Measurements from ENCODE around the gene IAH1. TPM values are rescaled to one million over a fixed set of nuclear protein-coding genes. Genes with fewer than 3 reads are reported as not detected.

IAH1 gene
- total RNA-seq, 2 donors from 2014 or later = 48.1 to 61.3 TPM

DNA sequence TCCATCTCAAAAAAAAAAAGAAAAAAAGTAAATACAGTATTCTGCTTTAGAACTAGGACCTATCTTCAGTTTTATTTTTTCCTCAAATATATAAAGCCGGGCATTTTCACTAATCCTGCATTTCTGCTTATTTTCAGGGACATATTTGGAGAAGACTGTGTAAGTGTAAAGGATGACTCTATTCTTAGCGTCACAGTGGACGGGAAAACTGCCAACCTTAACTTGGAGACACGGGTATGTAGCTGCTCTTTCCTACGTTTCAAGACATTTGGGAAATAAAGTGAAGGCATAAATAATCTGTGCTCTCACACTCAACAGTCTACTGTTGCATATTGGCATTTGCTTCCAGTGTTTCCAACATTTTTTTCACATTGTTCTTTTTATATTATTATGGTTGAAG is 3.1 kb upstream of the IAH1 start:
- no peak overlapping the region for H3K4me3 ChIP-seq
- 92% methylated on average over 5 of the region's 5 CpGs for WGBS
- intact Hi-C loops (cut with DNase I) = loop anchor here (5.0 kb wide), 1 partner anchor 86 kb away; the partner anchor contains the start of gene ADAM17
- no peak for DNase-seq (ENCODE audit: low spot score)
- H3K4me1 ChIP-seq (replicated peaks) = no peaks in the 10 kb centered on the region
- no peak overlapping the region for H3K27ac ChIP-seq
- no peaks in the 10 kb centered on the region for H3K9me3 ChIP-seq
- H3K36me3 ChIP-seq = no peaks in the 10 kb centered on the region
- TF ChIP-seq POLR2A (IDR thresholded peaks at IDR 0.05) = no peak
- TF ChIP-seq, protein P1, sequence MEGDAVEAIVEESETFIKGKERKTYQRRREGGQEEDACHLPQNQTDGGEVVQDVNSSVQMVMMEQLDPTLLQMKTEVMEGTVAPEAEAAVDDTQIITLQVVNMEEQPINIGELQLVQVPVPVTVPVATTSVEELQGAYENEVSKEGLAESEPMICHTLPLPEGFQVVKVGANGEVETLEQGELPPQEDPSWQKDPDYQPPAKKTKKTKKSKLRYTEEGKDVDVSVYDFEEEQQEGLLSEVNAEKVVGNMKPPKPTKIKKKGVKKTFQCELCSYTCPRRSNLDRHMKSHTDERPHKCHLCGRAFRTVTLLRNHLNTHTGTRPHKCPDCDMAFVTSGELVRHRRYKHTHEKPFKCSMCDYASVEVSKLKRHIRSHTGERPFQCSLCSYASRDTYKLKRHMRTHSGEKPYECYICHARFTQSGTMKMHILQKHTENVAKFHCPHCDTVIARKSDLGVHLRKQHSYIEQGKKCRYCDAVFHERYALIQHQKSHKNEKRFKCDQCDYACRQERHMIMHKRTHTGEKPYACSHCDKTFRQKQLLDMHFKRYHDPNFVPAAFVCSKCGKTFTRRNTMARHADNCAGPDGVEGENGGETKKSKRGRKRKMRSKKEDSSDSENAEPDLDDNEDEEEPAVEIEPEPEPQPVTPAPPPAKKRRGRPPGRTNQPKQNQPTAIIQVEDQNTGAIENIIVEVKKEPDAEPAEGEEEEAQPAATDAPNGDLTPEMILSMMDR (IDR thresholded peaks at IDR 0.05) = no peak
- no peak for TF ChIP-seq POLR2AphosphoS5 (IDR thresholded peaks at IDR 0.05)
- H3K27me3 ChIP-seq (replicated peaks; ENCODE audit: insufficient read depth) = no peaks in the 10 kb centered on the region

DNA sequence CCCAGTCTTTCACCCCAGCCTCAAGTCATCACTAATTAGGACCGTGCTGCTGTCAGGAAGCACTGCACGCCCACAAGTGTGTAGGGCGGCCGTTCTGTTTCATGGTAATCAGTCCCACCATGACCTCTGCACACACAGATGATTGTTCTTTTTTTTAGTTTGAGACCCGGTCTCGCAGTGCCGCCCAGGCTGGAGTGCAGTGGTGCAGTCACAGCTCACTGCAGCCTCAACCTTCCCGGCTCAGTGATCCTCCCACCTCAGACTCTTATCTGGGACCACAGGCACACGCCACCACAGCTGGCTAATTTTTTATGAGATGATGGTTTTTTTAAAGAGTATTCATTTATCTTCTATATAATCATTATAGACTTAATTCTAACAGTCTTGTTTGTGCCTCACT is 1.8 kb upstream of the IAH1 start:
- Histone ChIP-seq H3K36me3 (no peaks in the 10 kb centered on the region), H3K4me1 (replicated peaks) (no peaks in the 10 kb centered on the region), H3K4me3 (no peak overlapping the region), H3K27ac (no peak overlapping the region), H3K27me3 (replicated peaks; ENCODE audit: insufficient read depth) (no peaks in the 10 kb centered on the region), H3K9me3 (no peaks in the 10 kb centered on the region)
- TF ChIP-seq, protein P1 (IDR thresholded peaks at IDR 0.05) = no peak
- TF ChIP-seq POLR2AphosphoS5 (IDR thresholded peaks at IDR 0.05) (no peak), POLR2A (IDR thresholded peaks at IDR 0.05) (no peak)
- intact Hi-C loops (cut with DNase I) = loop anchor here (5.0 kb wide), 1 partner anchor 85 kb away; the partner anchor contains the start of gene ADAM17
- WGBS = 97% methylated on average over 9 of the region's 9 CpGs
- no peak for DNase-seq (ENCODE audit: low spot score)

DNA sequence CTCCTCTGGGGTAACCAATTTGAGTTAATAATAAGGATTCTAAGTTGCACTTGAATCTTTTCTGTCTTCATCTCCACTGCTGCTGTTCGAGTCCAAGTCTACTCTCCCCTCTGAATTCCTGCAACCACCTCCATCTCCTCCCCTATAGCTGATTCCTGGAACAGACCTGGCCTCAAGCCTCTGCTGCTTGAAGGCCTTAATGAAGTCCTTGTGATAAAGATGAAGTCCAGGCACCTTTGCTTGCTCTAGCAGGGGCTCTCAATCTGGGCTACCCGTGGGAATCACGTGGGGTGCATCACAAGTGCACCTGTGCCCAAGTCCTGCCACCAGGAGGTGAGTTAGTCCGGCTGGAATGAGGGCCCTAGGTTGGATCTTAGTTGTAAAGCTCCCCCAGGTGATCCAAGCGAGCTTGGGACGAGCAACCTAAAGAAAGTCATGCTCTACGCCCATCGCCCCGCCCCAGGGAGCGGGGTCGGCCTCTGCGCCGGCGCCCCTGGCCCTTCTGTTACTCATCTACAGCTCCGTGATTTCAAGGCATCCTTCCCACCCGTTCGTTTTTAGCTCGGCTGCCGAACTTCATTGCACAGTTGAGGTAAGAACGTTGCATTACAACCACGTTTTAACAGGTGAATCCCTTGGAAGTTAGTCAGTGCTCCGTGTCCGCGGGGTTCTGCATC is 905 bp upstream of the IAH1 start:
- H3K4me3 ChIP-seq = peak overlapping the region; percentile 78 to 82
- H3K9me3 ChIP-seq = no peaks in the 10 kb centered on the region
- H3K36me3 ChIP-seq = no peaks in the 10 kb centered on the region
- H3K27me3 ChIP-seq (replicated peaks; ENCODE audit: insufficient read depth) = no peaks in the 10 kb centered on the region
- WGBS = 28% methylated on average over 24 of the region's 24 CpGs
- intact Hi-C loops (cut with DNase I) = loop anchor here (5.0 kb wide), 1 partner anchor 84 kb away; the partner anchor contains the start of gene ADAM17
- no peak for TF ChIP-seq POLR2AphosphoS5 (IDR thresholded peaks at IDR 0.05)
- TF ChIP-seq, protein P1 (IDR thresholded peaks at IDR 0.05) = peak in 2 of 4 experiments; percentile 21 to 46
- peak overlapping the region; percentile 81 to 83 for H3K27ac ChIP-seq
- H3K4me1 ChIP-seq (replicated peaks) = no peaks in the 10 kb centered on the region
- no peak for DNase-seq (ENCODE audit: low spot score)

DNA sequence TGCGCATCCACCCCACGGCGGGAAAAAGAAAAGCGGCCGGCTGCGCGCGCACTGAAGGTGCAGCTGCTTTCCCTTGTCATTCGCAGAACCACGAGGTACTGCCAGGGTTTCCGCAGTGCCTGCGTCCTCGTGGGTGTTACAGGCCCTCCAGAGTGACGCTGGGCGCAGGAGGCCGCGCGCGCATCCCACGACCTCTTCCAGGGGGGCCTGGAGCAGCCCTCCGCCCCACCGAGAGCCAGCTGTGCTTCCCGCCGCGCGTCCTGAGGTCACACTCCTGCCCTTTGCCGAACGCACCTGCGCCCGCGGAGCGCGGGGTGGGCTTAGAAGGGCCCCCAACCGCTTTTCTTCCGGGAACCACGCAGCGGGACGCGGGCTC is 378 bp upstream of the IAH1 start:
- Histone ChIP-seq H3K27ac (peak overlapping the region; percentile 81 to 83), H3K27me3 (replicated peaks; ENCODE audit: insufficient read depth) (no peaks in the 10 kb centered on the region), H3K4me3 (peak overlapping the region; percentile 78 to 82), H3K36me3 (no peaks in the 10 kb centered on the region), H3K4me1 (replicated peaks) (no peaks in the 10 kb centered on the region), H3K9me3 (no peaks in the 10 kb centered on the region)
- WGBS = 5% methylated on average over 35 of the region's 39 CpGs
- no peak for DNase-seq (ENCODE audit: low spot score)
- intact Hi-C loops (cut with DNase I) = loop anchor here (5.0 kb wide), 1 partner anchor 83 kb away; the partner anchor contains the start of gene ADAM17
- TF ChIP-seq, protein P1 (IDR thresholded peaks at IDR 0.05) = no peak
- TF ChIP-seq POLR2AphosphoS5 (IDR thresholded peaks at IDR 0.05) (no peak), POLR2A (IDR thresholded peaks at IDR 0.05) (no peak)

DNA sequence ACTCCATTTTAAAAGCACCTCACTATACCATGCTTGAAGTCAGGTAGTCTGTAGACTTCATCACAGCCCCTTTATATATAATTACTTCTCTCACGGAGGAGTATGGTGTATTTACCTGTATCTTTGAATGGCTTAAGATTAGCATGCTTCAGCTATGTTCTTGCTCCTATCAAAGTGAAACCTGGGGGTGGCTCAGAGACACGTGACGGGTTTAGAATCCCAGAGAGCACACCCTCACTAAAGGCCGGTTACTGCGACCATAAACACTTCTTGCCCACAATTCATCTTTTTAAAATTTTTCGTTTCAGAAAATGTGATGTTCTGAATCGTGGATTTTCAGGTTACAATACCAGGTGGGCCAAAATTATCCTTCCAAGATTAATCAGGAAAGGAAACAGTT is 3.6 kb downstream of the IAH1 start:
- Histone ChIP-seq H3K27me3 (replicated peaks; ENCODE audit: insufficient read depth) (no peaks in the 10 kb centered on the region), H3K4me1 (replicated peaks) (no peaks in the 10 kb centered on the region), H3K4me3 (no peak overlapping the region), H3K9me3 (no peaks in the 10 kb centered on the region), H3K27ac (no peak overlapping the region), H3K36me3 (peaks cover 0 to 3% of the 10 kb centered on the region in 2 donors)
- 89% methylated on average over 7 of the region's 7 CpGs for WGBS
- DNase-seq (ENCODE audit: low spot score) = no peak
- intact Hi-C loops (cut with DNase I) = loop anchor here (5.0 kb wide), 1 partner anchor 154 kb away; the partner anchor contains the start of gene YWHAQ
- TF ChIP-seq POLR2AphosphoS5 (IDR thresholded peaks at IDR 0.05) (no peak), POLR2A (IDR thresholded peaks at IDR 0.05) (no peak)
- TF ChIP-seq, protein P1 (IDR thresholded peaks at IDR 0.05) = no peak

Data from prostate gland (tissue), 2 donors.